GM10248 (cell line): Measurements from ENCODE around the gene PINK1.
"Not testable (repeated sequence)": the region's sequence is repeated elsewhere in the genome, so short reads cannot be mapped to it uniquely, and the experiment has no call there.

Experiments used
- CTCF ChIA-PET: fragments of 300-600 bp; sonication (Branson Sonifier 250); formaldehyde crosslinking; extraction: SDS; loops from one replicate; lab custom pipeline; 2021; ENCODE audit warnings: antibody characterized with exemption; lab: Yijun Ruan, JAX
- POLR2A ChIA-PET: fragments of 350-650 bp; sonication (Branson Sonifier 250); formaldehyde crosslinking; extraction: SDS; loops from one replicate; lab custom pipeline; 2020; ENCODE audit warnings: antibody characterized with exemption; lab: Yijun Ruan, JAX
- DNase-seq: peaks from one replicate; pipeline ENCODE4 v3.0.0; 2012; ENCODE audit errors: extremely low spot score
- CTCF ChIP-seq: IDR thresholded peaks from 2 replicates; pipeline ENCODE4 v1.5.1; 2012; ENCODE audit warnings: mild to moderate bottlenecking, low read depth; ENCODE audit errors: extremely low read depth, missing control alignments, control extremely low read depth

Gene PINK1

GRCh38 chr1:20672265-20672632 is 39.0 kb downstream of the PINK1 start:
- no peak for TF ChIP-seq CTCF
- POLR2A ChIA-PET = no interaction called here
- DNase-seq = no peak
- CTCF ChIA-PET = no interaction called here

GRCh38 chr1:20673626-20674025 is 40.4 kb downstream of the PINK1 start:
- POLR2A ChIA-PET = not testable (repeated sequence)
- CTCF ChIA-PET = interaction anchor here (0.9 to 1.0 kb wide), 2 partner anchors 23 to 41 kb away, joined by 3 to 5 read pairs; no protein-coding TSS in a partner anchor

GRCh38 chr1:20678599-20678998 is 45.3 kb downstream of the PINK1 start:
- CTCF ChIA-PET = interaction anchor here (2.0 kb wide), 2 partner anchors 12 to 18 kb away, joined by 5 to 6 read pairs; no protein-coding TSS in a partner anchor

More at GRCh38 chr1:20673626-20674025, 40.4 kb downstream of the PINK1 start:
- DNase-seq = not testable (repeated sequence)

GRCh38 chr1:20680269-20680668 is 47.0 kb downstream of the PINK1 start:
- POLR2A ChIA-PET = no interaction called here
- CTCF ChIA-PET = interaction anchor here (1.4 to 1.5 kb wide), 2 partner anchors 16 to 515 kb away, joined by 3 to 4 read pairs; no protein-coding TSS in a partner anchor
- no peak for TF ChIP-seq CTCF
- no peak for DNase-seq

More at GRCh38 chr1:20678599-20678998, 45.3 kb downstream of the PINK1 start:
- no peak for TF ChIP-seq CTCF
- DNase-seq = peak; percentile 61
- POLR2A ChIA-PET = no interaction called here

- no peak for TF ChIP-seq CTCF
- DNase-seq = no peak
- POLR2A ChIA-PET = interaction anchor here (0.5 kb wide), 1 partner anchor 221 kb away, joined by 5 read pairs; no protein-coding TSS in a partner anchor
- CTCF ChIA-PET = no interaction called here
Observed at GRCh38 chr1:20681999-20682398, 48.7 kb downstream of the PINK1 start.

- POLR2A ChIA-PET = no interaction called here
- TF ChIP-seq CTCF = no peak
- CTCF ChIA-PET = interaction anchor here (1.3 kb wide), 1 partner anchor 14 kb away, joined by 4 read pairs; no protein-coding TSS in a partner anchor
- no peak for DNase-seq
Observed at GRCh38 chr1:20682571-20683236, 49.4 kb downstream of the PINK1 start.

- ChIA-PET CTCF (interaction anchor here (1.0 to 1.3 kb wide), 2 partner anchors 13 to 512 kb away, joined by 3 to 4 read pairs; no protein-coding TSS in a partner anchor), POLR2A (interaction anchor here (0.6 kb wide), 1 partner anchor 1091 kb away, joined by 3 read pairs; no protein-coding TSS in a partner anchor)
- no peak for DNase-seq
- no peak for TF ChIP-seq CTCF
Observed at GRCh38 chr1:20683614-20684013, 50.4 kb downstream of the PINK1 start.
